Parathyroid adenoma (tissue), 2 donors: ENCODE results near the gene PAX2.

ENCODE experiments used
- H2AFZ ChIP-seq: fragments of 300-600 bp; sonication (generic); one replicate; pipeline ENCODE4 v1.7.0; 2017; ENCODE audit warnings: antibody characterized with exemption, mild to moderate bottlenecking
- H3K27ac ChIP-seq: fragments of 300-600 bp; sonication (generic); one replicate; pipeline ENCODE4 v1.7.0; 2017
- H3K27me3 ChIP-seq: fragments of 300-600 bp; sonication (generic); one replicate; pipeline ENCODE4 v1.7.0; 2017; ENCODE audit warnings: low read length; ENCODE audit not compliant: control insufficient read depth, insufficient read depth
- H3K36me3 ChIP-seq: fragments of 300-600 bp; sonication (generic); one replicate; pipeline ENCODE4 v1.7.0; 2017; ENCODE audit warnings: low read length; ENCODE audit not compliant: control insufficient read depth, insufficient read depth
- H3K4me1 ChIP-seq: fragments of 300-600 bp; sonication (generic); one replicate; pipeline ENCODE4 v1.7.0; 2017; ENCODE audit warnings: control low read depth
- H3K4me2 ChIP-seq: fragments of 300-600 bp; sonication (generic); one replicate; pipeline ENCODE4 v1.7.0; 2017; ENCODE audit warnings: low read length
- H3K4me3 ChIP-seq: fragments of 300-600 bp; sonication (generic); one replicate; pipeline ENCODE4 v1.7.0; 2017; ENCODE audit warnings: low read depth, low read length
- H3K79me2 ChIP-seq: fragments of 300-600 bp; sonication (generic); one replicate; pipeline ENCODE4 v1.7.0; 2017; ENCODE audit warnings: control low read depth
- H3K9ac ChIP-seq: fragments of 300-600 bp; sonication (generic); one replicate; pipeline ENCODE4 v1.7.0; 2017; ENCODE audit warnings: mild to moderate bottlenecking
- H3K9me3 ChIP-seq: fragments of 300-600 bp; sonication (generic); one replicate; pipeline ENCODE4 v1.7.0; 2017; ENCODE audit warnings: low read length; ENCODE audit not compliant: control insufficient read depth
- CTCF ChIP-seq: fragments of 300-600 bp; sonication (generic); IDR thresholded peaks from one replicate; pipeline ENCODE4 v1.7.0; 2017; ENCODE audit warnings: antibody characterized with exemption, mild to moderate bottlenecking
- donor health status: primary hyperparathyroidism.

Gene PAX2

DNA sequence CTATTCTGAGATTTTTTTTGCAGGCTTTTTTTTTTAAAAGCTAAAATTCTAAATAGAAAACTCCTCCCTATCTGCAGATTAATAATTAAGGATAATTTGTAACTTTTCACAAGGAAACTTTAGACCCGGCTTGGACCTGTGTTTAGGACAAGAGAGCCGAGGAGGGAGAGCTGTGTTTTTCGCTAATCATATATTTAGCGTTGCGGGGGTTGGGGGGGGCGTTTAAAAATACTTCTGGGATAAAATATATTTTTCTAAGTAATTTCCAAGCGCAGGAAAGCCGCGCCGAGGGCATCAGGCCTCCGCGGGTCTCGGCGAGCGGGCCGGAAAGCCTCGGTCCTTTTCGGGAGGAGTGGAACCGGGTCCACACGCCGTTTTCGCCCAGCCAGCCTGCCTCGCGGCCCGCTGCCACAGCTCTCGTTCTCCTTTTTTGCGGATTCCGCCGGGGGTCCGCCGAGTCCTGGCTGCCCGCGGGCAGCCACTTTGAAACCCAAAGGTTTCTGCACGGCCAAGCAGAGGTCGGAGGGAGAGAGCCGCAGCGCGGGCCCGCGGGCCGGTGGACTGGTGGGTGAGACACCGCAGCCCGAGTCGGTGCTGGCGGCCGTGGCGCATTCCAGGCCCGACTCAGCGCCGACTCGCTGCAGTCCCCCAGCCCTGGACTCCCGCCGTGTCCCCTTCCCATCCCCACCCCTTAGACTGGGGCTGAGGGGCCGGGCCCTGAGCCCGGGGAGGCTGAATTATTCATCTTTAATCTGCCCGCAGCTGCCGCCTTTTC, 2.3 kb downstream of the PAX2 start:
- Histone ChIP-seq H3K9ac (no peak overlapping the region), H3K9me3 (no peaks in the 10 kb centered on the region), H2AFZ (no peak overlapping the region), H3K4me1 (no peaks in the 10 kb centered on the region), H3K27ac (no peak overlapping the region), H3K4me3 (peak overlapping the region; percentile 20), H3K4me2 (peak overlapping the region; percentile 34), H3K27me3 (peaks cover 51% of the 10 kb centered on the region), H3K79me2 (no peaks in the 10 kb centered on the region), H3K36me3 (no peaks in the 10 kb centered on the region)
- no peak for TF ChIP-seq CTCF

- Histone ChIP-seq H3K36me3 (no peaks in the 10 kb centered on the region), H3K27me3 (peaks cover 48% of the 10 kb centered on the region), H3K27ac (no peak overlapping the region), H3K4me1 (no peaks in the 10 kb centered on the region), H2AFZ (no peak overlapping the region), H3K9me3 (no peaks in the 10 kb centered on the region), H3K4me2 (peak overlapping the region; percentile 34), H3K4me3 (peak overlapping the region; percentile 20), H3K9ac (no peak overlapping the region), H3K79me2 (no peaks in the 10 kb centered on the region)
- no peak for TF ChIP-seq CTCF
Observed at GRCh38 chr10:100748231-100749058, 3.1 kb downstream of the PAX2 start.

- TF ChIP-seq CTCF = no peak
- Histone ChIP-seq H3K27ac (no peak overlapping the region), H3K36me3 (no peaks in the 10 kb centered on the region), H2AFZ (no peak overlapping the region), H3K27me3 (peaks cover 48% of the 10 kb centered on the region), H3K4me2 (no peak overlapping the region), H3K9me3 (no peaks in the 10 kb centered on the region), H3K4me3 (no peak overlapping the region), H3K79me2 (no peaks in the 10 kb centered on the region), H3K4me1 (no peaks in the 10 kb centered on the region), H3K9ac (no peak overlapping the region)
Observed at GRCh38 chr10:100749059-100749308, 3.6 kb downstream of the PAX2 start.

- Histone ChIP-seq H2AFZ (no peak overlapping the region), H3K79me2 (no peaks in the 10 kb centered on the region), H3K4me2 (no peak overlapping the region), H3K9me3 (no peaks in the 10 kb centered on the region), H3K27ac (no peak overlapping the region), H3K27me3 (peaks cover 43% of the 10 kb centered on the region), H3K4me1 (no peaks in the 10 kb centered on the region), H3K9ac (no peak overlapping the region), H3K4me3 (no peak overlapping the region), H3K36me3 (no peaks in the 10 kb centered on the region)
- TF ChIP-seq CTCF = no peak
Observed at GRCh38 chr10:100749309-100750217, 4.2 kb downstream of the PAX2 start.
